Muscle of arm (tissue), 12 donors: ENCODE measurements around the gene PIH1D1. TPM values are rescaled to one million over a fixed set of nuclear protein-coding genes. Genes with fewer than 3 reads are reported as not detected.

ENCODE experiments used
- DNase-seq: peaks from one replicate; pipeline ENCODE4 v3.0.0-alpha.2; 2013
- polyA plus RNA-seq, 12 donors: library from polyadenylated mRNA; unstranded; fragments of 120-200 nt; gene quantifications; one replicate each; pipeline ENCODE4 v1.2.1, GENCODE V29; 2013; ENCODE audit not compliant: insufficient read length in 12 of 12

The PIH1D1 gene
- polyA plus RNA-seq, 12 donors, result 31.0 to 56.8 (median 38.9) TPM; not detected in 1

- DNase-seq, result no peak
These were observed 54.7 kb downstream of the PIH1D1 start for GRCh38 chr19:49396738-49397505.

Other genes starting within 250 kb of the PIH1D1 start
- gene SLC6A16, start 126.6 kb downstream of the PIH1D1 start, polyA plus RNA-seq, result 1 to 10 TPM in 8 of 12 donors, under 1 TPM in 2, not detected in 2; 0.72 to 2.1 (median 1.7) TPM
- 10 to 100 TPM in 10 of 12 donors, 1 to 10 TPM in 1, not detected in 1; 6.8 to 29.3 (median 18.5) TPM for gene CD37, start 116.4 kb downstream of the PIH1D1 start, polyA plus RNA-seq
- gene TEAD2, start 89.4 kb downstream of the PIH1D1 start, polyA plus RNA-seq, result 100 to 1,000 TPM in 2 of 12 donors, 10 to 100 TPM in 9, not detected in 1; 46.6 to 107 (median 62.5) TPM
- 1 to 10 TPM in 9 of 12 donors, under 1 TPM in 1, not detected in 2; 0.89 to 3.6 (median 1.6) TPM for gene DKKL1, start 87.9 kb downstream of the PIH1D1 start, polyA plus RNA-seq
- gene KASH5, start 63.6 kb downstream of the PIH1D1 start, polyA plus RNA-seq, result under 1 TPM in 1 of 12 donors, not detected in 11; 0.26 TPM
- gene PTH2, start 28.4 kb downstream of the PIH1D1 start, polyA plus RNA-seq, result not detected
- under 1 TPM in 1 of 12 donors, not detected in 11; 0.13 TPM for gene GFY, start 26.4 kb downstream of the PIH1D1 start, polyA plus RNA-seq
- 1 to 10 TPM in 6 of 12 donors, under 1 TPM in 4, not detected in 2; 0.68 to 1.8 (median 1.1) TPM for gene SLC17A7, start 10.3 kb downstream of the PIH1D1 start, polyA plus RNA-seq
- 10 to 100 TPM in 4 of 12 donors, 1 to 10 TPM in 7, not detected in 1; 7.3 to 19.4 (median 9.1) TPM for gene ALDH16A1, start 1.4 kb upstream of the PIH1D1 start, polyA plus RNA-seq
- 1 to 10 TPM in 10 of 12 donors, not detected in 2; 1.8 to 8.7 (median 2.7) TPM for gene FLT3LG, start 22.4 kb upstream of the PIH1D1 start, polyA plus RNA-seq
- 1,000 to 10,000 TPM in 11 of 12 donors, 100 to 1,000 TPM in 1; 824 to 4,594 (median 3,921) TPM for gene RPL13A, start 35.8 kb upstream of the PIH1D1 start, polyA plus RNA-seq
- gene RPS11, start 44.6 kb upstream of the PIH1D1 start, polyA plus RNA-seq, result 1,000 to 10,000 TPM in 11 of 12 donors, not detected in 1; 2,121 to 3,613 (median 3,007) TPM
- 100 to 1,000 TPM in 11 of 12 donors, not detected in 1; 117 to 198 (median 164) TPM for gene FCGRT, start 60.8 kb upstream of the PIH1D1 start, polyA plus RNA-seq
- gene RCN3, start 76.2 kb upstream of the PIH1D1 start, polyA plus RNA-seq, result 100 to 1,000 TPM in 1 of 12 donors, 10 to 100 TPM in 10, not detected in 1; 34.9 to 102 (median 45.9) TPM
- 10 to 100 TPM in 11 of 12 donors, not detected in 1; 25.7 to 60.7 (median 52.9) TPM for gene NOSIP, start 128.7 kb upstream of the PIH1D1 start, polyA plus RNA-seq
- 1 to 10 TPM in 3 of 12 donors, under 1 TPM in 7, not detected in 2; 0.17 to 3.1 (median 0.61) TPM for gene PRRG2, start 129.5 kb upstream of the PIH1D1 start, polyA plus RNA-seq
- 10 to 100 TPM in 11 of 12 donors, not detected in 1; 11.6 to 25.6 (median 14.3) TPM for gene PRR12, start 139.4 kb upstream of the PIH1D1 start, polyA plus RNA-seq
- 10 to 100 TPM in 11 of 12 donors, not detected in 1; 24.2 to 56.9 (median 28.4) TPM for gene RRAS, start 188.3 kb upstream of the PIH1D1 start, polyA plus RNA-seq
- gene SCAF1, start 190.4 kb upstream of the PIH1D1 start, polyA plus RNA-seq, result 10 to 100 TPM in 11 of 12 donors, not detected in 1; 15.6 to 44.2 (median 23.6) TPM
- 10 to 100 TPM in 11 of 12 donors, not detected in 1; 26.2 to 59.4 (median 30.9) TPM for gene IRF3, start 214.0 kb upstream of the PIH1D1 start, polyA plus RNA-seq
- gene BCL2L12, start 214.1 kb upstream of the PIH1D1 start, polyA plus RNA-seq, result 10 to 100 TPM in 11 of 12 donors, not detected in 1; 19.7 to 31.1 (median 25.5) TPM
- 100 to 1,000 TPM in 11 of 12 donors, not detected in 1; 158 to 200 (median 173) TPM for gene PRMT1, start 225.5 kb upstream of the PIH1D1 start, polyA plus RNA-seq
- gene ADM5, start 237.8 kb upstream of the PIH1D1 start, polyA plus RNA-seq, result 1 to 10 TPM in 6 of 12 donors, under 1 TPM in 4, not detected in 2; 0.78 to 1.5 (median 1.1) TPM
- 10 to 100 TPM in 5 of 12 donors, 1 to 10 TPM in 5, not detected in 2; 5.6 to 14.2 (median 9.9) TPM for gene CPT1C, start 239.3 kb upstream of the PIH1D1 start, polyA plus RNA-seq